ENCODE data around the gene S1PR2. TPM values are rescaled to one million over a fixed set of nuclear protein-coding genes. Genes with fewer than 3 reads are reported as not detected.

Gene S1PR2
- 41.9 and 42.2 TPM in 2 replicates for total RNA-seq

GRCh38 chr19:10230861-10231611 is at the start of gene S1PR2:
Gene S1PR2 (minus strand): TSS chr19:10231331. CDS start chr19:10224905, 6,426 bp downstream.

GRCh38 chr19:10270616-10271394 is 39.7 kb upstream of the S1PR2 start, which contains the start of gene ICAM1:
Gene ICAM1 (plus strand): TSS chr19:10271120. CDS start chr19:10271160, 40 bp downstream.

GRCh38 chr19:10251792-10252694 is 20.9 kb upstream of the S1PR2 start, which contains the start of gene MRPL4:
Gene MRPL4 (plus strand): TSS chr19:10252214. CDS start chr19:10252254, 40 bp downstream.

GRCh38 chr19:10194500-10195198 is 36.5 kb downstream of the S1PR2 start, which contains the start of gene DNMT1:
Gene DNMT1 (minus strand): TSS chr19:10194953. CDS start chr19:10194899, 54 bp downstream.

Small RNAs within 50 kb of the gene (small RNA-seq; reads per million reads assigned to genes)
- gene MIR4322 (ENCODE audit: low replicate concordance), result not detected

Other genes starting within 250 kb of the S1PR2 start
- 0.88 and 47.0 TPM in 2 replicates for gene COL5A3, start 220.8 kb downstream of the S1PR2 start, total RNA-seq
- gene RDH8, start 217.8 kb downstream of the S1PR2 start, total RNA-seq, result 0.29 TPM in 1 of 2 replicates, not detected in the other
- gene SHFL, start 145.0 kb downstream of the S1PR2 start, total RNA-seq, result 22.8 and 29.8 TPM in 2 replicates
- gene ANGPTL6, start 128.7 kb downstream of the S1PR2 start, total RNA-seq, result under 0.01 TPM in 1 of 2 replicates, not detected in the other
- 24.5 and 56.1 TPM in 2 replicates for gene PPAN, start 125.0 kb downstream of the S1PR2 start, total RNA-seq
- gene P2RY11, start 119.6 kb downstream of the S1PR2 start, total RNA-seq, result 1.3 and 3.3 TPM in 2 replicates
- 276 and 386 TPM in 2 replicates for gene EIF3G, start 111.4 kb downstream of the S1PR2 start, total RNA-seq
- 23.4 and 96.8 TPM in 2 replicates for gene DNMT1, start 36.4 kb downstream of the S1PR2 start, total RNA-seq
- 42.7 and 79.3 TPM in 2 replicates for gene MRPL4, start 20.9 kb upstream of the S1PR2 start, total RNA-seq
- gene ICAM1, start 39.8 kb upstream of the S1PR2 start, total RNA-seq, result 52.1 and 189 TPM in 2 replicates
- 8.3 and 9.2 TPM in 2 replicates for gene ICAM4, start 55.6 kb upstream of the S1PR2 start, total RNA-seq
- gene ICAM5, start 58.6 kb upstream of the S1PR2 start, total RNA-seq, result 11.6 and 16.2 TPM in 2 replicates
- gene ZGLP1, start 78.5 kb upstream of the S1PR2 start, total RNA-seq, result 0.44 and 0.72 TPM in 2 replicates
- 19.5 and 36.1 TPM in 2 replicates for gene FDX2, start 84.7 kb upstream of the S1PR2 start, total RNA-seq
- gene RAVER1, start 102.2 kb upstream of the S1PR2 start, total RNA-seq, result 11.2 and 25.3 TPM in 2 replicates
- 2.8 and 11.3 TPM in 2 replicates for gene ICAM3, start 108.3 kb upstream of the S1PR2 start, total RNA-seq
- 56.2 and 108 TPM in 2 replicates for gene TYK2, start 149.2 kb upstream of the S1PR2 start, total RNA-seq
- gene CDC37, start 172.2 kb upstream of the S1PR2 start, total RNA-seq, result 208 and 224 TPM in 2 replicates
- 5.5 and 8.0 TPM in 2 replicates for gene PDE4A, start 189.2 kb upstream of the S1PR2 start, total RNA-seq

Measured in placental pericyte (primary cell).